ENCODE results near the gene RMI2.

The RMI2 gene

GRCh38 chr16:11392041-11392581, 46.9 kb downstream of the RMI2 start:
- no peaks in the 10 kb centered on the region for H3K36me3 ChIP-seq (ENCODE audit: control insufficient read depth in 2 of 2, insufficient read depth in 2 of 2, low read length in 2 of 2)
- H3K9me3 ChIP-seq (ENCODE audit: control insufficient read depth in 2 of 2, low read length in 2 of 2) = no peaks in the 10 kb centered on the region
- no peaks in the 10 kb centered on the region for H3K27me3 ChIP-seq (ENCODE audit: control insufficient read depth in 2 of 2, insufficient read depth in 2 of 2, low read length in 2 of 2)
- no peaks in the 10 kb centered on the region for H3K4me1 ChIP-seq (ENCODE audit: control insufficient read depth in 2 of 2, insufficient read depth in 2 of 2, low read length in 2 of 2)
- H3K4me3 ChIP-seq (ENCODE audit: low read length in 2 of 2) = no peak overlapping the region
- H3K27ac ChIP-seq (ENCODE audit: low read depth in 2 of 2, low read length in 2 of 2) = no peak overlapping the region
- H3K9ac ChIP-seq (ENCODE audit: low read depth in 1 of 2, low read length in 2 of 2) = no peak overlapping the region

GRCh38 chr16:11393366-11393765, 48.1 kb downstream of the RMI2 start:
- H3K27me3 ChIP-seq (ENCODE audit: control insufficient read depth in 2 of 2, insufficient read depth in 2 of 2, low read length in 2 of 2) = no peaks in the 10 kb centered on the region
- no peaks in the 10 kb centered on the region for H3K9me3 ChIP-seq (ENCODE audit: control insufficient read depth in 2 of 2, low read length in 2 of 2)
- no peaks in the 10 kb centered on the region for H3K4me1 ChIP-seq (ENCODE audit: control insufficient read depth in 2 of 2, insufficient read depth in 2 of 2, low read length in 2 of 2)
- H3K36me3 ChIP-seq (ENCODE audit: control insufficient read depth in 2 of 2, insufficient read depth in 2 of 2, low read length in 2 of 2) = no peaks in the 10 kb centered on the region
- no peak overlapping the region for H3K9ac ChIP-seq (ENCODE audit: low read depth in 1 of 2, low read length in 2 of 2)
- H3K4me3 ChIP-seq (ENCODE audit: low read length in 2 of 2) = no peak overlapping the region
- H3K27ac ChIP-seq (ENCODE audit: low read depth in 2 of 2, low read length in 2 of 2) = no peak overlapping the region

- no peaks in the 10 kb centered on the region for H3K9me3 ChIP-seq (ENCODE audit: control insufficient read depth in 2 of 2, low read length in 2 of 2)
- H3K4me1 ChIP-seq (ENCODE audit: control insufficient read depth in 2 of 2, insufficient read depth in 2 of 2, low read length in 2 of 2) = no peaks in the 10 kb centered on the region
Measured at GRCh38 chr16:11393861-11394592, 48.8 kb downstream of the RMI2 start.

GRCh38 chr16:11394593-11394960, 49.3 kb downstream of the RMI2 start:
- H3K4me1 ChIP-seq (ENCODE audit: control insufficient read depth in 2 of 2, insufficient read depth in 2 of 2, low read length in 2 of 2) = no peaks in the 10 kb centered on the region
- H3K27me3 ChIP-seq (ENCODE audit: control insufficient read depth in 2 of 2, insufficient read depth in 2 of 2, low read length in 2 of 2) = no peaks in the 10 kb centered on the region
- no peak overlapping the region for H3K27ac ChIP-seq (ENCODE audit: low read depth in 2 of 2, low read length in 2 of 2)
- no peak overlapping the region for H3K9ac ChIP-seq (ENCODE audit: low read depth in 1 of 2, low read length in 2 of 2)
- no peak overlapping the region for H3K4me3 ChIP-seq (ENCODE audit: low read length in 2 of 2)
- no peaks in the 10 kb centered on the region for H3K9me3 ChIP-seq (ENCODE audit: control insufficient read depth in 2 of 2, low read length in 2 of 2)
- H3K36me3 ChIP-seq (ENCODE audit: control insufficient read depth in 2 of 2, insufficient read depth in 2 of 2, low read length in 2 of 2) = no peaks in the 10 kb centered on the region

More at GRCh38 chr16:11393861-11394592, 48.8 kb downstream of the RMI2 start:
- no peaks in the 10 kb centered on the region for H3K36me3 ChIP-seq (ENCODE audit: control insufficient read depth in 2 of 2, insufficient read depth in 2 of 2, low read length in 2 of 2)
- H3K4me3 ChIP-seq (ENCODE audit: low read length in 2 of 2) = no peak overlapping the region
- no peaks in the 10 kb centered on the region for H3K27me3 ChIP-seq (ENCODE audit: control insufficient read depth in 2 of 2, insufficient read depth in 2 of 2, low read length in 2 of 2)
- H3K27ac ChIP-seq (ENCODE audit: low read depth in 2 of 2, low read length in 2 of 2) = no peak overlapping the region
- no peak overlapping the region for H3K9ac ChIP-seq (ENCODE audit: low read depth in 1 of 2, low read length in 2 of 2)

- no peak overlapping the region for H3K4me3 ChIP-seq (ENCODE audit: low read length in 2 of 2)
- H3K4me1 ChIP-seq (ENCODE audit: control insufficient read depth in 2 of 2, insufficient read depth in 2 of 2, low read length in 2 of 2) = no peaks in the 10 kb centered on the region
- H3K9ac ChIP-seq (ENCODE audit: low read depth in 1 of 2, low read length in 2 of 2) = no peak overlapping the region
- H3K27me3 ChIP-seq (ENCODE audit: control insufficient read depth in 2 of 2, insufficient read depth in 2 of 2, low read length in 2 of 2) = no peaks in the 10 kb centered on the region
- H3K27ac ChIP-seq (ENCODE audit: low read depth in 2 of 2, low read length in 2 of 2) = no peak overlapping the region
- no peaks in the 10 kb centered on the region for H3K36me3 ChIP-seq (ENCODE audit: control insufficient read depth in 2 of 2, insufficient read depth in 2 of 2, low read length in 2 of 2)
- H3K9me3 ChIP-seq (ENCODE audit: control insufficient read depth in 2 of 2, low read length in 2 of 2) = no peaks in the 10 kb centered on the region
Measured at GRCh38 chr16:11395008-11395948, 50.0 kb downstream of the RMI2 start.

GRCh38 chr16:11395949-11396240, 50.6 kb downstream of the RMI2 start:
- no peaks in the 10 kb centered on the region for H3K36me3 ChIP-seq (ENCODE audit: control insufficient read depth in 2 of 2, insufficient read depth in 2 of 2, low read length in 2 of 2)
- no peaks in the 10 kb centered on the region for H3K4me1 ChIP-seq (ENCODE audit: control insufficient read depth in 2 of 2, insufficient read depth in 2 of 2, low read length in 2 of 2)
- H3K27me3 ChIP-seq (ENCODE audit: control insufficient read depth in 2 of 2, insufficient read depth in 2 of 2, low read length in 2 of 2) = no peaks in the 10 kb centered on the region
- no peak overlapping the region for H3K4me3 ChIP-seq (ENCODE audit: low read length in 2 of 2)
- no peaks in the 10 kb centered on the region for H3K9me3 ChIP-seq (ENCODE audit: control insufficient read depth in 2 of 2, low read length in 2 of 2)
- no peak overlapping the region for H3K27ac ChIP-seq (ENCODE audit: low read depth in 2 of 2, low read length in 2 of 2)
- no peak overlapping the region for H3K9ac ChIP-seq (ENCODE audit: low read depth in 1 of 2, low read length in 2 of 2)

- Histone ChIP-seq H3K27me3 (ENCODE audit: control insufficient read depth in 2 of 2, insufficient read depth in 2 of 2, low read length in 2 of 2) (no peaks in the 10 kb centered on the region), H3K4me3 (ENCODE audit: low read length in 2 of 2) (no peak overlapping the region), H3K36me3 (ENCODE audit: control insufficient read depth in 2 of 2, insufficient read depth in 2 of 2, low read length in 2 of 2) (no peaks in the 10 kb centered on the region), H3K4me1 (ENCODE audit: control insufficient read depth in 2 of 2, insufficient read depth in 2 of 2, low read length in 2 of 2) (no peaks in the 10 kb centered on the region), H3K27ac (ENCODE audit: low read depth in 2 of 2, low read length in 2 of 2) (no peak overlapping the region), H3K9me3 (ENCODE audit: control insufficient read depth in 2 of 2, low read length in 2 of 2) (no peaks in the 10 kb centered on the region), H3K9ac (ENCODE audit: low read depth in 1 of 2, low read length in 2 of 2) (no peak overlapping the region)
Measured at GRCh38 chr16:11396241-11397048, 51.2 kb downstream of the RMI2 start.

GRCh38 chr16:11398136-11398535, 52.9 kb downstream of the RMI2 start:
- no peaks in the 10 kb centered on the region for H3K27me3 ChIP-seq (ENCODE audit: control insufficient read depth in 2 of 2, insufficient read depth in 2 of 2, low read length in 2 of 2)
- H3K36me3 ChIP-seq (ENCODE audit: control insufficient read depth in 2 of 2, insufficient read depth in 2 of 2, low read length in 2 of 2) = no peaks in the 10 kb centered on the region
- no peak overlapping the region for H3K9ac ChIP-seq (ENCODE audit: low read depth in 1 of 2, low read length in 2 of 2)
- H3K4me3 ChIP-seq (ENCODE audit: low read length in 2 of 2) = no peak overlapping the region
- no peaks in the 10 kb centered on the region for H3K4me1 ChIP-seq (ENCODE audit: control insufficient read depth in 2 of 2, insufficient read depth in 2 of 2, low read length in 2 of 2)
- H3K27ac ChIP-seq (ENCODE audit: low read depth in 2 of 2, low read length in 2 of 2) = no peak overlapping the region
- H3K9me3 ChIP-seq (ENCODE audit: control insufficient read depth in 2 of 2, low read length in 2 of 2) = no peaks in the 10 kb centered on the region

- H3K4me3 ChIP-seq (ENCODE audit: low read length in 2 of 2) = no peak overlapping the region
- H3K4me1 ChIP-seq (ENCODE audit: control insufficient read depth in 2 of 2, insufficient read depth in 2 of 2, low read length in 2 of 2) = no peaks in the 10 kb centered on the region
- H3K9me3 ChIP-seq (ENCODE audit: control insufficient read depth in 2 of 2, low read length in 2 of 2) = no peaks in the 10 kb centered on the region
- H3K27ac ChIP-seq (ENCODE audit: low read depth in 2 of 2, low read length in 2 of 2) = no peak overlapping the region
- H3K27me3 ChIP-seq (ENCODE audit: control insufficient read depth in 2 of 2, insufficient read depth in 2 of 2, low read length in 2 of 2) = no peaks in the 10 kb centered on the region
- H3K36me3 ChIP-seq (ENCODE audit: control insufficient read depth in 2 of 2, insufficient read depth in 2 of 2, low read length in 2 of 2) = no peaks in the 10 kb centered on the region
- no peak overlapping the region for H3K9ac ChIP-seq (ENCODE audit: low read depth in 1 of 2, low read length in 2 of 2)
Measured at GRCh38 chr16:11398851-11399250, 53.6 kb downstream of the RMI2 start.

Data from mucosa of rectum (tissue), 2 donors.